Activated CD8-positive, alpha-beta memory T cell treated with anti-CD3 and anti-CD28 coated beads for 48 hours (primary cell): ENCODE data around the gene MASP1.
"Not testable (repeated sequence)": the region's sequence is repeated elsewhere in the genome, so short reads cannot be mapped to it uniquely, and the experiment has no call there.

ENCODE experiments used
- DNase-seq, 3 experiments: peaks; one replicate each; pipeline ENCODE4 v3.0.0-alpha.2; 2020; ENCODE audit warnings: low read depth in 2 of 3, low spot score in 2 of 3

Gene MASP1

GRCh38 chr3:187227658-187228258 is 63.8 kb downstream of the MASP1 start:
- DNase-seq: no peak

DNA sequence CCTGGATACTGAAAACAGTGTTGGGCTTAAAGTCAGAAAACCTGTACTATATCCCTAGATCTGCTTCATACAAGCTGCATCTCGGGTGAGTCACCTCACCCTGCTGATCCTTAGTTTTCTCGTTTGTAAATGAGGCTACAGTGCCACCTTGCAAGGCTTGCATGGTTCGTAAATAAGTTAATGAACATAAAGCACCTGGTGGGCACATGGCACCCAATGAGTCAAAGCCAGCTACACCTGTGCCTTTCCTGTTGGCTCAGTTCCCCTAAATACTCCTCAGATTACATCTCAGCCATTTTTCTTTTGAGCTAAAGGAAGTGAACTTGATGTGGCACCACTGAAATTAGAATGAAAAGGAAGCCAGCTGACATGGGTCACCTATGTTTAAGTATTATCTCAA is 67.7 kb downstream of the MASP1 start:
- no peak for DNase-seq

DNA sequence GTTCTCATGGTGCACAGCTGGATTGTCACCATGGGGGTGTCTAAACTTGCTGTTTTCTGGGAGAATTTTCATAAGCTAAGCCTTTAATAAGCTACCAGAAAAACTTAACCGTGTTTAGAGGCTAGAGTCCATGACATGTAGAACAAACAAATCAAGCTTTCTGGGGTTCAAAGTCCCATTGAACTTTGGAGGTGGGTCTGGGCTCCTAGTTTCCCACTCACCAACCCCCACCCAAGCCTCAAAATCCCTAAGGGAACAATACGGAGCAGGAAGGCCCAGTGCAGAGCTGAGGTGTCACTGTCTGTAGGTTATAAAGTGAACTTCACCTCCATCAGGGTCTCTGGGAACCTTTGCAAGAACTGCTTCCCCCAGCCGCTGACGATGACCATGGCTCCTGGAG is 68.7 kb downstream of the MASP1 start:
- no peak for DNase-seq

GRCh38 chr3:187215460-187215859 is 76.1 kb downstream of the MASP1 start:
- no peak for DNase-seq

DNA sequence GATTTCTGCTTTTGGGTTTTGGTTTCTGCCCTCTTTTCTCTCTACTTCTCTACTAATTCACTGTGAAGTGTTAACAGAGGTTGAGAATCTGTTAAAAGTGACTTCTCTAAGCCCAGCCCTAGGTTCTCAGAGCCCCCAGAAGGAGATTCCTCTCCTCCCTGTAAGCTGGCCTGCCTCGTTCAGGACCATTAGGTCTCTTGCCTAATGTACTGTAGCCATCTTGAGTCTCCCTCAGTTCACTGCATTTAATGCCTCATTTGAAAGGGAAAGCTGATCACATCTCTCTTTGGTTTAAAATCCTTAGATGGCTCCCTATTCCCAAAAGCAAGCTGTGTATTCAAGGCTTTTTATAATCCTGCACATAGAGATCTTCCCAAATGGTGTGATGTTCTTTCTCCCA is 77.9 kb downstream of the MASP1 start:
- DNase-seq: no peak

- DNase-seq: no peak
Measured at GRCh38 chr3:187212705-187213104, 78.8 kb downstream of the MASP1 start.

GRCh38 chr3:187212196-187212545 is 79.4 kb downstream of the MASP1 start:
- no peak for DNase-seq

GRCh38 chr3:187211532-187212195 is 79.9 kb downstream of the MASP1 start:
- no peak for DNase-seq

DNA sequence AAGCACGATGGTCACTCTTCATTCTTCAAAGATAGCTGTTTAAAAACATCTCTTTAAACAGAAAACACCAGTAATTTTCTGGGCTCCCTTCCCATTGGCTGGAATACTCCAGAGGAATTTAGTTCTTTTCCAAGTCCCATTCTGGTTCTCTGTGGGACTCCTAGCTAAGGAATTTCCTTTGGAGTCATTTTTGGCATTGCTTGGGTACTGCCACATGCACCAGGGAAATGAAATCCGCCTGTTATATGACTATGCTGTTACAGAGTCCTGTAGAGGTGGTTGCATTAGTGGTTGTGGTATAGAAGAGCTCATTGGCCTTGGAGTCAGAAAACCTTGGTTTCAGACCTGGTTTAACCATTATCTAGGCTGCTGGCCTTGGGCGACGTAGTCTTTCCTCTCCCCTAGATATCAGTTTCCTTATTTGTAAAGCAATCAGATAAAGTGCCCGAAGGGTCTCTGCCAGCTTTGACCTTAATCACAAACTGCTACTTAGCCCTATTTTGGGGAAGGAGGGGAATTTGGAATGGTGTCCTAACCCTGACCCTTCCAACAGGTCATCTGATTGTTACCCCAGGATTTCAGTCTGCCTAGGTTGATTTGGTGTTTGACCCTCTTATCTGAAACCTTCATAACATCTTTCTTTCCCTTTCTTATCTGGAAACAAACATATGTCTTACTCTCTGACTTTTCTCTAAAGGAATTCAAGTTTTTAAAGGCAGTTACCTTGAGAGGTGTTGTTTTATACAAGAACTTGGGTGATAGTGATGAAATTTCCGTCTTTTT is 80.8 kb downstream of the MASP1 start:
- DNase-seq: no peak

- DNase-seq: no peak
Measured at GRCh38 chr3:187210091-187210490, 81.4 kb downstream of the MASP1 start.

DNA sequence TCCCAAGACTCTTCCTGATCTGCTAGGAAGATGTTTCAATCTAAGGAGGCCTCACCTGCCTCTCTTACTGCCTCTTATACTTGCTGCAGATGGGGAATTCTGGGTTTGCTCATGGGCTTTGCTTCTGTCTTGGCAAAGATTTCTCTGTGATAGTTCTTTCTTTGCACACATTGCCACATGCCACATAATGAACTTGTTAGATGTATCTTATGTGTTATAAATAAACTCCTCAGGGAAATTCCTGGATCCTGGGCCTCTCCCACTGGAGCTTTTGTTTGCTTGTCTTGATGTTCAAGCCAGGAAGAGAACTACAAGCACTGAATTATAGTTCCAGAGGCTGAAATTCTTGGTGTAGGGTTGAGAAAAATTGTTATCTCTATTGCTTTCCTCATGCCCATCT is 82.0 kb downstream of the MASP1 start:
- no peak for DNase-seq

GRCh38 chr3:187208159-187208558 is 83.4 kb downstream of the MASP1 start:
- no peak for DNase-seq

GRCh38 chr3:187207624-187208023 is 83.9 kb downstream of the MASP1 start:
- no peak for DNase-seq

DNA sequence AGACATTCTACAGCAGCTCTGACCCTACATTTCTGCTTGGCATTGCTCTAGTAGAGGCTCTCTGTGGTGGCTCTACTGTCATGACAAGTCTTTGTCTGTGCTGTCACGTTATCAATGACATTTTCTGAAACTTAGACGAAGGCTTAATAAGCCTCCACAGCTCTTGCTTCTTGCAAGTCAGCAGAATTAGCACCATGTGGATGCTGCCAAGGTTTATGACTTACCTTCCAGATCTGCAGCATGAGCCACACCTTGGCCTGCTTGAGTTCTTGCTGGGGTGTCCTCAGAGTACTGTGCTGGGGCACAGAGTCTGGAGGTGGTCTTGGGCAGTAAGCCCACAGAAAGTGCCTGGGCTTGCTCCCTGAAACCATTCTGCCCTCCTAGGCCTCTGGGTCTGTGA is 84.5 kb downstream of the MASP1 start:
- no peak for DNase-seq

DNA sequence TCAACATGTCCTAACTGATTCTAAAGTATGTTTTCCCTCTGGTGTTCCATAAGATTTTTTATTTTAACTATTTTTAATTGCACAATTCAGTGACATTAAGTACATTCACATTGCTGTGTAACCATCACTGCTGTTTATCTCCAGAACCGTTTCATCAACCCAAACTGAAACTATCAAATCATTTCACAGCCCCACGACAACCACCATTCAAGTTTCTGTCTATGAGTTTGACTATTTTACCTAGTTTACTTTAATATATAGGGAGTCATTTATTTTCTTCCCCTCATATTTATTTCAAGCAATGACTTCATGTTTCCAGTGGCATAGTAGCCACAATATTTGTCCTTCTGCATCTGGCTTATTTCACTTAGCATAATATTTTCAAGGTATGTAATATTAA is 85.9 kb downstream of the MASP1 start:
- no peak for DNase-seq

- not testable (repeated sequence) for DNase-seq
Measured at GRCh38 chr3:187199463-187200050, 92.0 kb downstream of the MASP1 start.

DNA sequence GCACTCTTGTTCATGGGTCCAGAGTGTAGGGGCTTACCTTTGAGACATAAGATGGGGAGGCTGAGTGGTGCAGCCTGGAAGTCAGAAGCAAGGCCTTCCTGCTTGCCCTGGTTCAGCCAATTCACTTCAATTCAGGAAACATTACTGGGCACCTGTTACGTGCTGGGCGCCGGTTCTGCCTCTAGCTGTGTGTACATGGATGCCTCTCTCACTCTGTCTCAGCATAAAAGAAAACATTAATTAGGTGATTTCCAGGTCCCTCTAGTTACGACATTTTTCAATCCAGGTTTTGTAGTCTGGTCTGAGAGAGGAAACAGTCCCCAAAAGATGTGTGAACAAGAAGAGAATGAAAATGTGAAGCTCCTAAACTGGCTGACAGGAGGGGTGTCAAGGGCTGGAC is 93.0 kb downstream of the MASP1 start:
- DNase-seq: no peak

DNA sequence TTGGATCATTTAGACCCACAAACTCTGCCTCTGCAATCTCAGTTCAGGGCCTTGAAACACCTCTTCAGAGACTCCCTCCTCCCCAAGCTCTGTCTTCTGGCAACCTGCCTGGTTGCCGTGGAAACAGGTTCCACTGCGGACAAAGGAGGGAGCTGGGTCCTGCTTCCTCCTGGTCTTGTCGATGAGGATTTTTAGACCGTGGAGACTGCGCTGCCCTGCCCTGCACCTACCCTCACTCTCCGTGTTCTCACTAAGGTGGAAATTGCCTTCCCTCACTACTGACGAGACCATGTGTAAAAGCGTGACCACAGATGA is 94.2 kb downstream of the MASP1 start, which contains the start of gene RTP1:
RTP1 (plus strand) TSS at position 152 of the 315 bp plus-strand sequence; CDS start at position 182, 30 bp downstream.
- no peak for DNase-seq

GRCh38 chr3:187196573-187197334 is 94.8 kb downstream of the MASP1 start:
- DNase-seq: no peak

GRCh38 chr3:187193181-187193580 is 98.4 kb downstream of the MASP1 start:
- DNase-seq: no peak

- DNase-seq: no peak
Measured at GRCh38 chr3:187191271-187191670, 100.3 kb downstream of the MASP1 start.
